ENCODE results near the gene TRAPPC1. TPM values are rescaled to one million over a fixed set of nuclear protein-coding genes. Genes with fewer than 3 reads are reported as not detected.

The TRAPPC1 gene
- total RNA-seq, 1 donor from 2014 or later = 107 TPM

DNA sequence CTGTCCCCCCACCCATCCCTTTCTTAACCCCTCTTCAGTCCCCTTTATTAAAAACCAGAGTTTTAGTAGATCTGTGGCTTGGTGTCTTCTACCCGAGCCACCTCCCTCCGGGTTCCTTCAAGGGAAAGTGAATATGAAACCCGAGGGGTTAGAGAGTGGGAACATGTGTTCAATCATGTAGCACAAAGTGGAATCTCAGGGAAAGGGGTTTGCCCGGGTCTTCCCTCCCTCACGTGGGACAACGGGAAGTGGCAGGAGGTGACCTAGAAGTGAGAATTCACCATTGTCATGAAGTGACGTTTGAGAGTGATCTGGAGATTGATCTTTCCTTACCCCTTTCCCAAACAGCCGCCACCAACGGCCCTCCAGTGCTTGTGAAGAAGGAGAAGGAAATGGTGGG, 20.6 kb downstream of the TRAPPC1 start:
- no peak for DNase-seq
- ATAC-seq = no peak
- intact Hi-C loops (cut with micrococcal nuclease) = loop anchor here (10.0 kb wide), 2 partner anchors 46 to 134 kb away; no protein-coding TSS in a partner anchor

DNA sequence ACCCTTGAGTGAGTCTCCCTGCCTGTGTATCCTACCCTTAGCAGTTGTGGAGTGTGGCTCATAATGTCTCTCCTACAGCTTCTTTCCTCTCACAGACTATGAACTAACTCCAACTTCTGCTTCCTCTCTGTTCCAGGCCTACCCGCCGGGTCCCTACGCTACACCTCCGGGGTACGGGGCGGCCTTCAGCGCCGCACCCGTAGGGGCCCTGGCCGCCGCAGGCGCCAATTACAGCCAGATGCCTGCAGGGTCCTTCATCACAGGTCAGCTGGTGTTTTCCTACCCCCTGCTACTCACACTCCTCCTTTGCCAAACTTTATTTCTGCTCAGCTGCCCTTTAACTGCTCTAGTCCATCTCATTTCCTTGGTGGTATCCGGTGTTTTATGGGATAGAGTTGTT, 21.0 kb downstream of the TRAPPC1 start:
- ATAC-seq = no peak
- DNase-seq = no peak
- intact Hi-C loops (cut with micrococcal nuclease) = loop anchor here (10.0 kb wide), 2 partner anchors 46 to 134 kb away; no protein-coding TSS in a partner anchor

DNA sequence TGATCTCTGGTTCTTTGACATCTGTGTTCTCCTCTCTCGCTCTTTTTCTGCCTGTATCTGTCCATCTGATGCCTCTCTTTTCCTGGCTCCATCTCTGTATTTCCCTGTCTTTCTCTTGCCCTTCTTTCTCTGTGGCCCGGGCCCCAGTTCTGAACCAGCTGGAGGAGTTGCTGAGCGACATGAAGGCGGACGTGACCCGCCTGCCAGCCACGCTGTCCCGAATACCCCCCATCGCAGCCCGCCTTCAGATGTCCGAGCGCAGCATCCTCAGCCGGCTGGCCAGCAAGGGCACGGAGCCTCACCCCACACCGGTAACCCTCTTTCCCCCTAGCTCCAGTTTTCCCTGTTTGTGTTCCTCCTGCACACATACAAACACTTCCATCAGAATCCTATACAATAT, 21.5 kb downstream of the TRAPPC1 start:
- DNase-seq (no peak), ATAC-seq (no peak)
- intact Hi-C loops (cut with micrococcal nuclease) = loop anchor here (10.0 kb wide), 2 partner anchors 45 to 135 kb away; no protein-coding TSS in a partner anchor

DNA sequence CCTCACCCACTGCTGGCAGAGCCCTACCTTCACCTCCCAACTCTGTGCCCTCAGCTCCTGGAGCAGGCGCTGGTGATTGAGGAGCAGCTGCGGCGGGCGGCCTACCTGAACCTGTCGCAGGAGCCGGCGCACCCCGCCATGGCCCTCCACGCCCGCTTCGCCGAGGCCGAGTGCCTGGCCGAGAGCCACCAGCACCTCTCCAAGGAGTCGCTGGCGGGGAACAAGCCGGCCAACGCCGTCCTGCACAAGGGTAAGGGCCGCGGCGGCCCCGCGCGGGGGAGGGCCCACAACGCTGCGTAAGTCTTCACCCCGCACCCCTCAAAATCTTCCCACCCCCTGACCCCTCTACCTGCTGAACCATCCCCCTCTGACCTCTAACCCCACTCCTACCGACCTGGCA, 22.7 kb downstream of the TRAPPC1 start:
- DNase-seq = no peak
- intact Hi-C loops (cut with micrococcal nuclease) = no loop called here
- ATAC-seq = no peak

DNA sequence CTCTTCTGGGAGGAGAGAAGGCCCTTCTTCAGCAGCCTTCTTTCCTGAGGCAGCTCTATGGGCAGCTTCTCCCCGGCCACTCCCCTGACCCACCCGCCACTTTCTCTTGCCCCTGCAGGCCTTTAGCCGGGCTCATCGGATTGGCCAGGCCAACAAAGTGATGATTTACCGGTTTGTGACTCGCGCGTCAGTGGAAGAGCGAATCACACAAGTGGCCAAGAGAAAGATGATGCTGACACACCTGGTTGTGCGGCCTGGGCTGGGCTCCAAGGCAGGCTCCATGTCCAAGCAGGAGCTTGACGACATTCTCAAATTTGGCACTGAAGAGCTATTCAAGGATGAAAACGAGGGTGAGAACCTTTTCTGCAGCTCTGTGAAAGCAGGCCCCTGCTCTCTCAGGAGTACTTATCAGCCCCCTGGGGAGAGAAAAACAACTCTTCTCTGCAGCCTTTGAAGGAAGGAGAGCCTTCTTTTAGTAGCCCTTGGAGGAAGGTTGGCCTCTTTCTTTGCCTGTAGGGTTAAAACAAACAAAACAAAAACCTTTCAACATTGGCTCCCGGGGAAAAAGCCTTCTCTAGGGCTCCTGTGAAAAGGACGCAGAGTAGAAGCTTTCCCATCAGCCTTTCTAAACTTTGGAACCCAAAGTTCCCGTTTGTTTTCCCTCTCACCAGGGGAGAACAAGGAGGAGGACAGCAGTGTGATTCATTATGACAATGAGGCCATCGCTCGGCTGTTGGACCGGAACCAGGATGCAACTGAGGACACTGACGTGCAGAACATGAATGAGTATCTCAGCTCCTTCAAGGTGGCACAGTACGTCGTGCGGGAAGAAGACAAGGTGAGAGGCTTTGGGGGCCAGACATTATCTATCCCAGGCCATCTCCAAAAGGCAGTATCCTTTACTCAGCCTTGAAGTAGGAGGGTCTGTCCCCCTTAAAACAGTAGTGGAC, 28.3 kb downstream of the TRAPPC1 start:
- DNase-seq = no peak
- intact Hi-C loops (cut with micrococcal nuclease) = no loop called here
- ATAC-seq = no peak

DNA sequence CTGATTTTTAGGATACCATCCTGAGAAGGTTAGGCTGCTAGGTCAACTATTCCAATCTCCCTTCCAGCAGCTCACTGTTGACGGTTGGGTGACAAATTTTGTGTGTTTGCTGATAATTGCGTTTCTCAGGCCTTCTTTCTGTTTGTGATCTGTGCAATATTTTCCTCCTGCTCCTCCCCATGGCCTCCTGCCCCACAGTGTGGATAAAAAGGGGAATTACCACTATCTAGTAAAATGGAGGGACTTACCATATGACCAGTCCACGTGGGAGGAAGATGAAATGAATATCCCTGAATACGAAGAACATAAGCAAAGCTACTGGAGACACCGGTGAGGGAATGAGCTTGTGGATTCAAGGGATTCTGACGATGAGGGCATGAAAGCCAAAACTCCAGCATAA, 34.0 kb downstream of the TRAPPC1 start:
- ATAC-seq = peak; percentile 72
- intact Hi-C loops (cut with micrococcal nuclease) = no loop called here
- DNase-seq = no peak

DNA sequence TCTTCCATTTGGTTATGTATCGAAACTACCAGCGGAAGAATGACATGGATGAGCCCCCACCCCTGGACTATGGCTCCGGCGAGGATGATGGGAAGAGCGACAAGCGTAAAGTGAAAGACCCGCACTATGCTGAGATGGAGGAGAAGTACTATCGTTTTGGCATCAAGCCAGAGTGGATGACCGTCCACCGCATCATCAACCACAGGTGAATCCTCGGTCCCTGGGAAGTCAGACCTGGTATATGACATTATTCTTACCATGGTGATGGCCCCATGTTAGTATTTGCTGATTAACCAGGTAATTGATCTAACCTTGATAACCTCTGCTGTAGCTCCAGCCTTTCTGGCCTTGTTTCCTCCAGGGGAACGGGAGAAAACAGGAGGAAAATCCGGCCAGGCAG, 34.7 kb downstream of the TRAPPC1 start:
- intact Hi-C loops (cut with micrococcal nuclease) = no loop called here
- DNase-seq (no peak), ATAC-seq (no peak)

DNA sequence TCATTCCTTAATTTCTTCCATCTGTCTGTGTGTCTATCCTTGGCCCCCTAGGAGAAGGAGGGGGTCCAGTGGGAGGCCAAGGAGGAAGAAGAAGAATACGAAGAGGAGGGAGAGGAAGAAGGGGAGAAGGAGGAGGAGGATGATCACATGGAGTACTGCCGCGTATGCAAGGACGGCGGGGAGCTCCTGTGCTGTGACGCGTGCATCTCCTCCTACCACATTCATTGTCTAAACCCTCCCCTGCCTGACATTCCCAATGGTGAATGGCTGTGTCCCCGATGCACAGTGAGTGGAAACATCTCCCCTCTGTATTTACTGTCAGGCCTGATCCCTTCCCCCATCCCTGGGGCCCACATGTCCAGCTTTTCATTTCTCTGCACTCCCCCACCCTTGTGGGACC, 36.9 kb downstream of the TRAPPC1 start:
- intact Hi-C loops (cut with micrococcal nuclease) = no loop called here
- ATAC-seq (no peak), DNase-seq (no peak)

DNA sequence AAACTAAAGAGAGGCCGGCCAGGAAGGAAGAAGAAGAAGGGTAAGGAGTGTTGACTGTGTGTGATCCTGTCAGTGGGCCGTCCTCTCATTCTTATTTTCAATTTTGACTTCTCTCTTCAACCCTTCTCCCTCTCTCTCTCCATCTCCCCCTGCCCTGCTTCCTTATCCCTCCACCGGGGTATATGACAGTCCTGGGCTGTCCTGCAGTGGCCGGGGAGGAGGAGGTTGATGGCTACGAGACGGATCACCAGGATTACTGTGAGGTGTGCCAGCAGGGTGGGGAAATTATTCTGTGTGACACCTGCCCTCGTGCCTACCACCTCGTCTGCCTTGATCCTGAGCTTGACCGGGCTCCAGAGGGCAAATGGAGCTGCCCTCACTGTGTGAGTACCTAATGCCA, 37.5 kb downstream of the TRAPPC1 start:
- ATAC-seq = no peak
- intact Hi-C loops (cut with micrococcal nuclease) = no loop called here
- DNase-seq = no peak

DNA sequence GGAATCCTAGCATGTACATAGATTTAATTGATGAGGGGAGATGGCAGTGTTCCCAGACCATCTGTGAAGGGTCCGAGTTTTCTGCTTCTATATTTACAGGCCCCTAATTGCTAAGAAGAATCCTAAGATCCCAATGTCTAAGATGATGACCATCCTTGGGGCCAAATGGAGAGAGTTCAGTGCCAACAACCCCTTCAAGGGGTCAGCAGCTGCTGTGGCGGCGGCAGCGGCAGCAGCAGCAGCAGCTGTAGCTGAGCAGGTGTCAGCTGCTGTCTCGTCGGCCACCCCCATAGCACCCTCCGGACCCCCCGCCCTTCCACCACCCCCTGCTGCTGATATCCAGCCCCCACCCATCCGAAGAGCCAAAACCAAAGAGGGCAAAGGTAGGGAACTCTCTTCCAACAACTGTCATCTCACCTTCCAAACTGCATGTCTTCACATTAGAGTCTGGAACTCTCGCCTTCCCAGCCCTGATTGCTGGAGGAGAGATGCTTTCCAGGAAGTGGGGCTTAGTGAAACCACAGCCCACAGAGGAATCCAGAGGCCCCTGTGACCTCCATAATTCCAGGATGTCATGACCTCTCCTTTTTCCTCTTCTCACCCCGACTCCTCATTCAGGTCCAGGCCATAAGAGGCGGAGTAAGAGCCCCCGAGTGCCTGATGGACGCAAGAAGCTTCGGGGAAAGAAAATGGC, 38.4 kb downstream of the TRAPPC1 start:
- intact Hi-C loops (cut with micrococcal nuclease) = no loop called here
- ATAC-seq (no peak), DNase-seq (no peak)

DNA sequence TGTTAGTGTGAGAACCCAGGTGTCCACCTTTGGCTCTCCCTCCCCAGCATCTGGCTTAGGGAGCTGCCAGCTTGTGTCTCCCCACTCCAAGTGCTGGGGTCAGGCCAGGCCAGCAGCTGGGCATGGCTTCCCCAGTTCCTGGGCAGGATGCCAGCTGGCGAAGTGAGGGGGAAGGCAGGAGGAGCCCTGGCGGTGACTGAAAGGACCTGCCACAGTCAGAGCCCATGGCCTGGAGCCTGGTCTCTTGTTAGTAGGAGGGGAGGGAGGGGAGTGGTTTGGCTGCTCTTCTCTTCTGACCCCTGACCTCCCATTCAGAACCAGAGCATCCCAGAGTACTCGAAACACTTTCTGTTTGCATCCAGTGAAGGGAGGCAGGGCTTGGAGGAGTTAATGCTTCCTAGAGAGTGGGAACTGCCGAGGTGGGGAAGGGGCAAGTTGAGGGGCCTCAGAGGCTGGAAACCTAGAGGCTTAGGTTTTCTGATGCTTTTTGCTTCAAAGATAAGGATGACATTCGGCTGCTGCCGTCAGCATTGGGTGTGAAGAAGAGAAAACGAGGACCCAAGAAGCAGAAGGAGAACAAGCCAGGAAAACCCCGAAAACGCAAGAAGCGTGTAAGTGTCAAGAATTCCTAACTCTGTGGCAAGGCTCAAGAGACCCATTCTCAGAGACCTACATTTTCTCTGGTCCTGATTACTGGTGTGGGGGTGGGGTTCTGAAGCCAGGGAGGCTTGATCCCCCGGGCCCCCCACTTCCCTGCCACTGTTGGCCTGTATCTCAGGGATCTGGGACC, 42.4 kb downstream of the TRAPPC1 start:
- intact Hi-C loops (cut with micrococcal nuclease) = no loop called here
- peak; percentile 99 for DNase-seq
- ATAC-seq = peak; percentile 84

DNA sequence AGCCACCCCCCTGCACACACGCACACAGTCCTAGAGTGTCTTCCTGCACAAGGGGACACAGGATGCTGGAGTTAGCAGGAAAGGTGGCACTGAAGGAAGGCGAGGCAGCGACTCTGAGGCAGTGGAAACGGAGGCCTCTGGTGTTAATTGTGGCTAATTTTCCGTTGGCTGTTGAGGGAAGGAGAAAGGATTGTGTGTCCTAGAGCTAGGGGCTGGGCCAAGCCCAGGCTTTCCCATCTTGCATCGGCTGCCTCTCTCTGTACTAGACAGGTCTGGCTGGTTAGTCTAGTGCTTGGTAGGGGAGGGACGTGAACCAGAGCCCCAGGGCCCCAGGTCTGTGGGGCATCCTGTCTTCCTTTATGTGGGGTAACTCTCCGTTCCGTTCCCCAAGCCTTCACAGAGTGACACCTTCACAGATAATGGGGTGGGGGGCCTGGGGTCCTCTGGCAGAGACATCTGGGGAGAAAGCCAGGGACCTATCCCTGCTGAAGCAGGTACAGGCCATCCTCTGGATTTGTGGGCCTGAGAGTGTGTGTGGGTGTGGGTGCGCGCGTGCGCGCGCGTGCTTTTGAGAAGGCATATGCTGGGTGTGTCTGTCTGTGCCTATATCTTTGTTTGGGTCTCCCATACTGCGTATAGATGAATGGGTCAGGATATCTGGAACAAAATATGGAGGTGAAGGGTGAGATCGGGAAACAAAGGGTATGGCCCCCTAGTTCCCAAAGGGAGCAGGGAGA, 43.4 kb downstream of the TRAPPC1 start, which contains the start of gene CHD3:
Gene CHD3, plus strand, starts transcription at position 606 of the 737 bp plus-strand sequence. CDS start 212 bp downstream, outside the sequence.
- intact Hi-C loops (cut with micrococcal nuclease) = no loop called here
- peak; percentile 35 for DNase-seq
- ATAC-seq = peak; percentile 9

DNA sequence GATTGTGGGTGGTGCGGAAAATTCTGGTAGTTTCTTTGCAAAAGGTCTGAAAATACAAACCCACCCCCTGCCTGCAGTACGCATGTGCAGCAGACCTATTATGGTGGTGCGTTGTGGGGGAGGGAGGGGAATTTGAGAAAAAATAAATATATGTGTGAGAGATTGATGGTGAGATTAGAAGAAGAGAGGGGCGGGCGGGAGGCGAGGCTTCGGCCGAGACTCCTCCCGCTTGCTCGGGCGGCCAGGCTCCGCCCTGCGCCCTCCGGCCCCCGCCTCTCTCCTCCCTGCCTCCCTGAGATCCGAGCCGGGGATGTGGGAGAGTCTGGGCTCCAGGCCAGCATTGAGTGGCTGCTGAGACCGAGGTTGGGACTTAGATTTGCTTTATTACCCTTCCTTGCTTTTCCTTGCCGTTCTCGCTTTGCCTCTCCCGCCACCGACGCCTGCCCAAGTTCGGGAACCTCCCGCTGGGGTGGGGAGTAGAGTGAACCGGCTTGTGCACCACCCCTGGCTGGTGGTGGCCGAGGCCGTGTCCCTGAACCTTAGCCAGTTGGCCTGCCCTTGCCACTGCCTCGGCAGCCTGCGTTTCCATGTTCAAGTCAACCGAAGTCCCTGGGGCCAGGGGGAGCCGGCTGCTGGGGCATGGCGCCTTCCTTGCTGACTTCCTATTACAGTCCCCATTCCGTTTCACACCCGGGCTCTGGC, 44.1 kb downstream of the TRAPPC1 start:
- intact Hi-C loops (cut with micrococcal nuclease) = no loop called here
- DNase-seq = peak; percentile 95
- ATAC-seq = peak; percentile 84

DNA sequence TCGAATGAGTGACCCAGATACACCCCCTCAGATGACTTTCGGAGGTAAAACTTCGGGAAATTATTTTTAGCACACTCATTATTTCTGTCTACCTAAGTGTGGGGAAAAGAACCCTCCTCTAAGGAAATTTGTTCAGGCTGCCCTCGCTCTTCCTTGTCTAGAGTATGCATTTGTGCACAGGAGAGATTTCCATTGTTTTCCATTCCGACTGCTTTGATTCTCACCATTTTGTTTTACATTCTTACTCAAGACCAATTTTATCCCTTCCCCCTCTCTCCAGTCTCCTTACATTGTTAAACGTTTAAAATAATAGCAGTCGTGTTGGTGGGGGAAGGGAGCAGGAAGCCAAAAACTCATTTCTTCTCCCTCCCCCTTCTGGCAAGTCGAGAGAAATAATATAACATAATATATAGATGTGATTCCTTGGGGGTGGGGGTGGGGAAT, 44.7 kb downstream of the TRAPPC1 start:
- ATAC-seq (no peak), DNase-seq (no peak)
- intact Hi-C loops (cut with micrococcal nuclease) = no loop called here

DNA sequence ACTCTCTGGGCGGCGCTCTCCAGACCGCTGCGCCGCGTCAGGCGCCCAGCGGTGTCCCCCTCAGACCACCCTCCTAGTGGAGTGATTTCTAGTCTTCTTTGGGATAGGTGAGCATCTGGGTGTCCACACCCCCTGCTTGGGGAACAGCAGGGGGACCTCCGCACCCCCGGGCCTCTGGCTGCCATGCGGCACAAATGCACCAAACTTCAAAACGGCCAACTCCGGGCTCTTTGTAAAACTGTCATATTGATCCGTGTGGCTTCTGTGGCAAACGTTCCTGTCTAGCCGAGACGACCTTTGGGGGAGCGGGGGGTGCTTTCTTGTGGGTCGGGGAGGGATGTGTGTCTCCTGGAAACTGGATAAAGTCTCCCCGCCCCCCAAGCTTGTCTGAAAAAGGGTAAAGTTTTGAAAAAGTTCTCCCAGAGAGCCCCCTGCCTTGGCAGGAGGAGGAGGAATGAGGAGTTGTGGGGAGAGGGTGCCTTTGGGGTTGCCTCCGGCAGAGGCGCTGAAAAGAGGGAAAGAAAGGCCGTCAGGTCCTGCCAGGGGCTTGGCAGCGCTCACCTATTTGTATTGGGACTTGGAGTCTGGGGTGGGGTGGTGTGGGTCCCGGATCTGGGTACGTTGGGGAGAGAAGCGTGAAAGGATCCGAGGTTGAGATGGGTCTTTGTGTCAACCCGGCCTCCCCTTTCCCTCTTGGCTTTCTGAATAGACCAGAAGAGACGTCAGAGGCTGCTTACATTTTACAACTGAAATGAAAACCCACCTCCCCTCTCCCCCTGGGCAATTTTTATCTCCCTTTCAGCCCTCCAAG, 45.3 kb downstream of the TRAPPC1 start:
- DNase-seq (no peak), ATAC-seq (no peak)
- intact Hi-C loops (cut with micrococcal nuclease) = no loop called here

DNA sequence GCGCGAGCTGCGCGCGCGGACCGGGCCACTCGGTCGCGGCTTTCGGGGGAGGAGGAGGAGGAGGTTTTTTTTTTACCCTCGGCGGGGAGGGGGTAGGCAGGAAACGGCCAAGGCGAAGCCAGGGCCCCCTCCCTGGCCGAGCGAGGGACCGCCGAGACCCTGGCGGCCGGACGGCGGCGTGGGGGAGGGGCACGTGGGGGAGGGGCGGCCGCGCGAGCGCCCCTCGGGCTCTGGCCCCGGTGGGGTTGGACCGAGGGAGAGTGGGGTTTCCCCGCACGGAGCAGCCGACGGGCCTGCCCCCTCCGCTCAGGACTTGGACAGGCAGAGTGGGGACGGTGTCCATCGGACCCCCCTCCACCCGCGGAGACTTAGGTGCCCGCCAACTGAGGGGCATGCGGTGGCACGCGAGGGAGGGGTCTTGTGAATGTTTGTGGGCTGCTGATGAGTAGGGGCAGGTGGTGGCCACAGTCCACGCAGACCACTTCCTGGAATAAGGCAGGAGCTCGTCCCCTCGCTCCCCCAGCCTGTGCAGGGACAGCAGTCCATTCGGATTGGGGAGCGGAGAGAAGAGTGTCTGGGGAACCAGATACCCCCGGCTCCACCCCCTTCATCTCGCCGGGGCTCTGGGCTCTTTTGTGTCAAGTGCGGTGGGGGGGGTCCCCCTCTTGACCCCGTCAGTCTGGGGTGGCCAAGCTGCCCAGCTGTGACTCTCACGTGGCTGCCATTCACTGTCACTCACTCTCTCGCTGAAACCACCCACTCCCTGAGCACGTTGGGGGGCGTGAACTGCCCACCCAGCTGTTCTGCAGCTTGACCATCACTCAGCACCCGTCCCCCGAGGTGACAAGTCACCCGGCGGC, 46.1 kb downstream of the TRAPPC1 start:
- ATAC-seq (no peak), DNase-seq (peak; percentile 57)

More for the DNA sequence above, 46.1 kb downstream of the TRAPPC1 start:
- intact Hi-C loops (cut with micrococcal nuclease) = no loop called here

All from left ventricle myocardium superior (tissue), 1 donor.